PC-9 (cell line): ENCODE results near the gene QTRT2. TPM values are rescaled to one million over a fixed set of nuclear protein-coding genes. Genes with fewer than 3 reads are reported as not detected.
A peak's percentile ranks its signal among the peaks of the same experiment; 100 is the strongest.

Source experiments
- BruUV-seq: library from RNA; stranded (reverse); fragments of 400-500 nt; replicated peaks from 2 replicates; lab custom pipeline; 2021; lab: Mats Ljungman, UMichigan
- CTCF ChIA-PET: fragments of 300-600 bp; sonication (Branson Sonifier 250); formaldehyde crosslinking; loops from one replicate; lab custom pipeline; 2022; ENCODE audit warnings: antibody characterized with exemption; lab: Charles Lee
- POLR2A ChIA-PET: fragments of 300-600 bp; sonication (Branson Sonifier 250); formaldehyde crosslinking; loops from one replicate; lab custom pipeline; 2022; ENCODE audit warnings: antibody characterized with exemption; ENCODE audit not compliant: unreplicated experiment; lab: Charles Lee
- DNase-seq, 2 experiments: peaks; one replicate each; pipeline versions ENCODE4 v3.0.0 to v3.0.0-alpha.2; 2015 to 2022; ENCODE audit warnings: mixed read lengths in 1 of 2
- H2AFZ ChIP-seq: fragments of 200-600 bp; sonication (generic); 2 replicates; pipeline ENCODE4 v1.8.1; 2017; ENCODE audit warnings: antibody characterized with exemption
- H3F3A ChIP-seq: fragments of 200-600 bp; sonication (generic); 2 replicates; pipeline ENCODE4 v1.8.1; 2017; ENCODE audit warnings: antibody characterized with exemption, mild to moderate bottlenecking, low read depth; ENCODE audit not compliant: insufficient read depth
- H3K27ac ChIP-seq: fragments of 200-600 bp; sonication (generic); 2 replicates; pipeline ENCODE4 v1.6.1; 2016; ENCODE audit warnings: mixed run types
- H3K27me3 ChIP-seq: fragments of 200-600 bp; sonication (generic); 2 replicates; pipeline ENCODE4 v1.6.1; 2016; ENCODE audit warnings: low read depth, mixed run types; ENCODE audit not compliant: insufficient read depth
- H3K36me3 ChIP-seq: fragments of 200-600 bp; sonication (generic); 2 replicates; pipeline ENCODE4 v1.6.1; 2016; ENCODE audit warnings: low read depth, mixed run types
- H3K4me1 ChIP-seq: fragments of 200-600 bp; sonication (generic); replicated peaks from 2 replicates; pipeline ENCODE4 v1.6.1; 2016; ENCODE audit warnings: mixed run types; ENCODE audit not compliant: insufficient read depth
- H3K4me2 ChIP-seq: fragments of 200-600 bp; sonication (generic); 2 replicates; pipeline ENCODE4 v1.6.1; 2017; ENCODE audit warnings: mixed run types
- H3K4me3 ChIP-seq: fragments of 200-600 bp; sonication (generic); 2 replicates; pipeline ENCODE4 v1.6.1; 2016; ENCODE audit warnings: mixed run types
- H3K79me2 ChIP-seq: fragments of 200-600 bp; sonication (generic); 2 replicates; pipeline ENCODE4 v1.6.1; 2017; ENCODE audit warnings: low read depth, mixed run types
- H3K9me2 ChIP-seq: fragments of 200-600 bp; sonication (generic); 2 replicates; pipeline ENCODE4 v1.8.1; 2017; ENCODE audit warnings: mild to moderate bottlenecking; ENCODE audit not compliant: insufficient read depth
- H3K9me3 ChIP-seq: fragments of 200-600 bp; sonication (generic); 2 replicates; pipeline ENCODE4 v1.8.1; 2016; ENCODE audit warnings: low read depth; ENCODE audit not compliant: insufficient read depth
- H4K20me1 ChIP-seq: fragments of 200-600 bp; sonication (generic); 2 replicates; pipeline ENCODE4 v1.8.1; 2017; ENCODE audit not compliant: insufficient read depth
- EZH2 ChIP-seq: fragments of 200-600 bp; sonication (generic); IDR thresholded peaks from 2 replicates; pipeline ENCODE4 v1.8.0; 2017; ENCODE audit warnings: antibody characterized with exemption, low read depth
- intact Hi-C: fragments of 100-400 bp; cut with micrococcal nuclease; formaldehyde crosslinking; loops from one replicate; pipeline ENCODE4 v1.10.0; 2022; ENCODE audit not compliant: unreplicated experiment
- total RNA-seq: library from RNA; stranded (reverse); gene quantifications from 2 replicates; pipeline ENCODE4 v1.2.3, GENCODE V29; 2021
- TF ChIP-seq, protein P1 (sequence below): fragments of 200-600 bp; sonication (generic); conservative IDR thresholded peaks from 2 replicates; pipeline ENCODE4 v1.6.1; 2017; ENCODE audit warnings: mixed run types, antibody characterized with exemption, mild to moderate bottlenecking, moderate library complexity

QTRT2 gene
- total RNA-seq, 1 experiment from 2014 or later: 30.4 TPM

DNA sequence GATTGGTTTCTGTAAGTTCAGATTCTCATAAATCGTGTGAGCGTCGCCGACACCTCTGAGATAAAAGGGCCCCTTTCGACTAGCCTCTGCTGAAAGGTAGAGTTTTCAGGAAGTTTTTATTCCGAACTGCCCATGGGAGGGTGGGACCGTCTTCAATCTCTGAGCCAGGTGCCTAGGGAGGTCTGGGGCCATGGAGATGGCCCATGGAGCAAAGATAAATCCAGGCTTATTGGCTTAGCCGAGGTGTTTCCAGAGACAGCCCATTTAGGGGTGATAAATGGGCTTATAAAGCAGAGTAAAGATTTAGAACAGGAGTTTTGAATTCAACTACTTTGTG lies 442 bp downstream of the QTRT2 start:
- intact Hi-C loops: loop anchor here (2.0 to 10.0 kb wide), 4 partner anchors 108 to 1738 kb away; partner anchors contain the start of genes ATP6V1A, NAA50 and ZDHHC23
- no peaks in the 10 kb centered on the region for H3K9me3 ChIP-seq
- peak overlapping the region; percentile 66 for H3K27ac ChIP-seq
- H4K20me1 ChIP-seq: peaks cover 8% of the 10 kb centered on the region; the same call in 1 of the 2 replicates
- H3K36me3 ChIP-seq: no peaks in the 10 kb centered on the region
- peak overlapping the region; percentile 97 for H2AFZ ChIP-seq
- H3K9me2 ChIP-seq: no peaks in the 10 kb centered on the region
- ChIA-PET POLR2A (no interaction called here), CTCF (no interaction called here)
- BruUV-seq: TSS peak; percentile 68
- no peak for DNase-seq
- H3F3A ChIP-seq: peaks cover 4% of the 10 kb centered on the region; the same call in 1 of the 2 replicates
- TF ChIP-seq EZH2: no peak
- TF ChIP-seq, protein P1, sequence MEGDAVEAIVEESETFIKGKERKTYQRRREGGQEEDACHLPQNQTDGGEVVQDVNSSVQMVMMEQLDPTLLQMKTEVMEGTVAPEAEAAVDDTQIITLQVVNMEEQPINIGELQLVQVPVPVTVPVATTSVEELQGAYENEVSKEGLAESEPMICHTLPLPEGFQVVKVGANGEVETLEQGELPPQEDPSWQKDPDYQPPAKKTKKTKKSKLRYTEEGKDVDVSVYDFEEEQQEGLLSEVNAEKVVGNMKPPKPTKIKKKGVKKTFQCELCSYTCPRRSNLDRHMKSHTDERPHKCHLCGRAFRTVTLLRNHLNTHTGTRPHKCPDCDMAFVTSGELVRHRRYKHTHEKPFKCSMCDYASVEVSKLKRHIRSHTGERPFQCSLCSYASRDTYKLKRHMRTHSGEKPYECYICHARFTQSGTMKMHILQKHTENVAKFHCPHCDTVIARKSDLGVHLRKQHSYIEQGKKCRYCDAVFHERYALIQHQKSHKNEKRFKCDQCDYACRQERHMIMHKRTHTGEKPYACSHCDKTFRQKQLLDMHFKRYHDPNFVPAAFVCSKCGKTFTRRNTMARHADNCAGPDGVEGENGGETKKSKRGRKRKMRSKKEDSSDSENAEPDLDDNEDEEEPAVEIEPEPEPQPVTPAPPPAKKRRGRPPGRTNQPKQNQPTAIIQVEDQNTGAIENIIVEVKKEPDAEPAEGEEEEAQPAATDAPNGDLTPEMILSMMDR: no peak
- peak overlapping the region; percentile 90 for H3K4me2 ChIP-seq
- peaks cover 25% of the 10 kb centered on the region for H3K4me1 ChIP-seq
- peak overlapping the region; percentile 85 for H3K4me3 ChIP-seq
- H3K79me2 ChIP-seq: peaks cover 62% of the 10 kb centered on the region
- no peaks in the 10 kb centered on the region for H3K27me3 ChIP-seq

DNA sequence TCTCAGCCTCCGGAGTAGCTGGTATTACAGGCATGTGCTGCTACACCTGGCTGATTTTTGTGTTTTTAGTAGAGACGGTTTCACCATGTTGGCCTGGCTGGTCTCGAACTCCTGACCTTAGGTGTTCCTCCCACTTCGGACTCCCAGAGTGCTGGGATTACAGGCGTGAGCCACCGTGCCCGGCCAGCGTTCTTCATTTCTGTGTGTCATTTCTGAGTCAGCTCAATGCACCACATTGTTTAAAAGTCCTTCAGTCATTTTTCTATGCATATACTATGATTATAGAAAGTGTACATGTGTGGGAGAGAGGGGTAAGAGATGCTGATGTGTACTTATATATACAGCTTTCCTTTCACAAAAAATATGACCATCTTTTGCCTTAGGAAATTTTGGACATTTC lies 2.1 kb downstream of the QTRT2 start:
- H3K27me3 ChIP-seq: no peaks in the 10 kb centered on the region
- peak overlapping the region; percentile 90; the same call in 1 of the 2 replicates for H3K4me2 ChIP-seq
- H3K9me3 ChIP-seq: no peaks in the 10 kb centered on the region
- no peak overlapping the region for H3K27ac ChIP-seq
- peaks cover 25% of the 10 kb centered on the region for H3K4me1 ChIP-seq
- no peak overlapping the region for H2AFZ ChIP-seq
- BruUV-seq: no TSS peak
- peaks cover 72% of the 10 kb centered on the region for H3K79me2 ChIP-seq
- no peak for TF ChIP-seq EZH2
- TF ChIP-seq, protein P1: no peak
- peaks cover 8% of the 10 kb centered on the region; the same call in 1 of the 2 replicates for H4K20me1 ChIP-seq
- DNase-seq: no peak
- POLR2A ChIA-PET: no interaction called here
- no peaks in the 10 kb centered on the region for H3K36me3 ChIP-seq
- peaks cover 4% of the 10 kb centered on the region; the same call in 1 of the 2 replicates for H3F3A ChIP-seq
- H3K9me2 ChIP-seq: no peaks in the 10 kb centered on the region
- CTCF ChIA-PET: no interaction called here
- no peak overlapping the region for H3K4me3 ChIP-seq
- intact Hi-C loops: loop anchor here (5.0 to 10.0 kb wide), 3 partner anchors 216 to 1736 kb away; partner anchors contain the start of genes ATP6V1A and NAA50

DNA sequence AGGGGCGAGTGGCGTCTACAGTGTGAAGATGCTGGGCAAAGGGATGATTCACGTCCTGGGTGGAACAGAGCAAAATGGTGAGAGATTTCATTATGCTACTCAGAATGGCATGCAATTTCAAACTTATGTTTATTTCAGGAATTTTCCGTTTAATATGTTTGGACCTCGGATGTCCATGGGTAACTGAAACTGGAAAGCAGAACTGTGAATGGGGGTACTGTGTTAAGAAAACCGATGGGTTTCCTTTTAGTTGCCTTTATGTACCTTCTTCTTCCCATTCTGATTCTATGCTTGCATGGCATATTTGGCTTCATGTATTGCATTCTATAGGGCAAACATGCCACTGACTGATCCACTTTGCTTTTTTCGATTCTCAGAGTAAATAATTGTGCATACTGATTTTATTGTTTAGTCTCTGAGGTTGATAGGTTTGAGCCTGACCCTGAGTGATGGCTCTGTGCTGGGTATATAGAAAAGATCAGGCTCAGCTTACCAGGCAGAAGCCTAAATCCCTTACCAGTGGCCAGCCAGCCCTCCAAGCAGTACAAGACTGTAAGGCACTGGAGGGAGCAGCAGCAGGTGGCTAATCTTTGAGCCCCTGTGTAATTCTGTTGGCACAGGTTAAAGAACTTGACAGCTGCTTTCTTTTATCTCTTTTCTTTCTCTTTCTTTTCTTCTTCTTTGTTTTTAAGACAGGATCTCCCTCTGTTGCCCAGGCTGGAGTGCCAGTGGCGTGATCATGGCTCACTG lies 4.5 kb downstream of the QTRT2 start:
- TF ChIP-seq, protein P1: no peak
- TF ChIP-seq EZH2: no peak
- Histone ChIP-seq H3K9me2 (no peaks in the 10 kb centered on the region), H3K4me3 (no peak overlapping the region), H4K20me1 (peaks cover 21% of the 10 kb centered on the region), H3K4me1 (peaks cover 16% of the 10 kb centered on the region), H3K4me2 (no peak overlapping the region), H3K27me3 (no peaks in the 10 kb centered on the region), H3K9me3 (no peaks in the 10 kb centered on the region), H3K79me2 (peaks cover 84% of the 10 kb centered on the region), H3K27ac (no peak overlapping the region), H2AFZ (no peak overlapping the region), H3F3A (peaks cover 4% of the 10 kb centered on the region; the same call in 1 of the 2 replicates), H3K36me3 (peaks cover 10% of the 10 kb centered on the region; the same call in 1 of the 2 replicates)
- intact Hi-C loops: no loop called here
- CTCF ChIA-PET: no interaction called here
- DNase-seq: no peak
- no TSS peak for BruUV-seq
- POLR2A ChIA-PET: no interaction called here
